Measurements from ENCODE around the gene REEP1. TPM values are rescaled to one million over a fixed set of nuclear protein-coding genes. Genes with fewer than 3 reads are reported as not detected.

The REEP1 gene
- total and polyA plus RNA-seq, 2 donors (not counting 1 experiment from before 2014, with no cell fraction given), result not detected

DNA sequence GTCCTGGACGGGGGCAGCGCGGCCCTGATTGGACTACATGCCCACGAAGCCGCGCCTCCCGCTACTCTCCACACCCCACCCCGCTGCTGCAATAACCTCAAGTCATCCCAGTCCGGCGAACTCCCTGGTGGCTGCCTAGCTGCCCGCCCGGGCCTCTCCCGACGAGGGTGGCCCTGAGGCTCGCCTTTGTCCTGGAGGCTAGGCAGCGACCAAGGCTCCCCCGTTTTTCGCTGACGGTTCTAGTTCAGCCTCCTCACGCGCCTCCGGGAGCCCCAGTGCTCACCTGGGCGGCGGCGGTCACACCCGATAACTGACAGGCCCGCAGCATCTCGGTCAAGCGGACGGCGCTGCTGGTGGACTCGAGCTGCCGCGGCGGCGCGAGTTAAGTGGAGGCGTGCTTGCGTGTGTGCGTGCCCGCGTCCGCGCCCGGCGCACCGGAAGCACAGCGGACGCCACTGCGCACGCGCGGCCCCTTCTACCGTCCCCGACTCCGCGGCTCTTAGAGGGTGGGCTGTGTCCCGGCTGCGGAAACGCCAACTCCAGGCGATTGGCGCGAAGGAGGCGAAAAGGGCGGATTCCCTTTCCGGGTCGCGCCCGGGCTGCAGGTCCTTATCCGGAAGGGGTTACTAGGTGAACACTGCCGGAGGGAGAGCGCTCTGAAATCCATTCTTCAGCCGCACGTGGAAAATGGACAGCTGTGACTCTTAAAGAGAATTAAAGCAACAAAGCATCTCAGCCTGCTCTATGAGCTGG is 142.2 kb downstream of the REEP1 start, which contains the start of gene IMMT:
Gene IMMT, minus strand, starts transcription at position 408 of the 753 bp plus-strand sequence. Its CDS starts 80 bp downstream, at position 328.
- Histone ChIP-seq H2AFZ (ENCODE audit: insufficient read depth, low read depth, low read length, poor library complexity, severe bottlenecking) (peak within 1 kb of the TSS; percentile 83), H3K9ac (ENCODE audit: low read length) (peak within 1 kb of the TSS; percentile 82), H3K79me2 (ENCODE audit: control insufficient read depth, insufficient read depth, low read length) (peaks cover 69% of the 10 kb centered on the region), H3K27me3 (replicated peaks in 1 of 4; ENCODE audit: control extremely low read depth in 1 of 4, control insufficient read depth in 3 of 4, insufficient read depth in 4 of 4, low read length in 3 of 4) (no peaks in the 10 kb centered on the region), H3K27ac (ENCODE audit: low read length in 2 of 2) (peak within 1 kb of the TSS; percentile 90 to 94), H3K36me3 (replicated peaks in 1 of 2; ENCODE audit: control extremely low read depth in 1 of 2, control insufficient read depth in 1 of 2, extremely low read depth in 1 of 2, insufficient read depth in 2 of 2, low read length in 1 of 2) (peaks cover 0 to 2% of the 10 kb centered on the region in 2 experiments), H4K20me1 (ENCODE audit: control insufficient read depth, insufficient read depth, low read length, poor library complexity, severe bottlenecking) (peaks cover 17% of the 10 kb centered on the region), H3K9me3 (ENCODE audit: control extremely low read depth in 1 of 3, control insufficient read depth in 2 of 3, insufficient read depth in 1 of 3, low read length in 2 of 3) (no peaks in the 10 kb centered on the region), H3K4me2 (replicated peaks; ENCODE audit: low read depth, low read length, poor library complexity, severe bottlenecking) (peak within 1 kb of the TSS; percentile 79), H3K4me1 (ENCODE audit: control insufficient read depth in 2 of 2, insufficient read depth in 2 of 2, low read length in 2 of 2) (peaks cover 25 to 28% of the 10 kb centered on the region in 2 donors), H3K4me3 (ENCODE audit: control extremely low read depth in 1 of 5, extremely low read depth in 1 of 5, insufficient read depth in 1 of 5, low read depth in 2 of 5, low read length in 4 of 5) (peak within 1 kb of the TSS; percentile 76 to 99 (median 91))
- no peak for TF ChIP-seq EZH2 (IDR thresholded peaks at IDR 0.05; ENCODE audit: borderline replicate concordance, insufficient read depth, low read depth, low read length, poor library complexity, severe bottlenecking)
- TF ChIP-seq, protein P1, sequence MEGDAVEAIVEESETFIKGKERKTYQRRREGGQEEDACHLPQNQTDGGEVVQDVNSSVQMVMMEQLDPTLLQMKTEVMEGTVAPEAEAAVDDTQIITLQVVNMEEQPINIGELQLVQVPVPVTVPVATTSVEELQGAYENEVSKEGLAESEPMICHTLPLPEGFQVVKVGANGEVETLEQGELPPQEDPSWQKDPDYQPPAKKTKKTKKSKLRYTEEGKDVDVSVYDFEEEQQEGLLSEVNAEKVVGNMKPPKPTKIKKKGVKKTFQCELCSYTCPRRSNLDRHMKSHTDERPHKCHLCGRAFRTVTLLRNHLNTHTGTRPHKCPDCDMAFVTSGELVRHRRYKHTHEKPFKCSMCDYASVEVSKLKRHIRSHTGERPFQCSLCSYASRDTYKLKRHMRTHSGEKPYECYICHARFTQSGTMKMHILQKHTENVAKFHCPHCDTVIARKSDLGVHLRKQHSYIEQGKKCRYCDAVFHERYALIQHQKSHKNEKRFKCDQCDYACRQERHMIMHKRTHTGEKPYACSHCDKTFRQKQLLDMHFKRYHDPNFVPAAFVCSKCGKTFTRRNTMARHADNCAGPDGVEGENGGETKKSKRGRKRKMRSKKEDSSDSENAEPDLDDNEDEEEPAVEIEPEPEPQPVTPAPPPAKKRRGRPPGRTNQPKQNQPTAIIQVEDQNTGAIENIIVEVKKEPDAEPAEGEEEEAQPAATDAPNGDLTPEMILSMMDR (IDR thresholded peaks at IDR 0.05), result no peak
- Mint-ChIP-seq H3K9me3 (ENCODE audit: insufficient read depth) (no peaks in the 10 kb centered on the region), H3K27me3 (no peaks in the 10 kb centered on the region), H3K4me1 (peaks cover 49% of the 10 kb centered on the region), H3K4me3 (peak within 1 kb of the TSS; percentile 94), H3K27ac (peak within 1 kb of the TSS; percentile 89)
- peak; percentile 94 for DNase-seq
- ATAC-seq (ENCODE audit: low read depth), result peak; percentile 90
- under 1% methylated on average over 74 of the region's 74 CpGs for WGBS (ENCODE audit: insufficient coverage)
- ChIA-PET POLR2A (interaction anchor here (0.6 to 1.5 kb wide), 6 partner anchors 10 to 868 kb away, joined by 3 to 4 read pairs (median 4); partner anchors contain the start of genes KDM3A, MAT2A, POLR1A and PTCD3), CTCF (interaction anchor here (1.0 to 1.7 kb wide), 2 partner anchors 9 to 26 kb away, joined by 3 to 4 read pairs; no protein-coding TSS in a partner anchor)
- intact Hi-C loops (cut with micrococcal nuclease), result loop anchor here (1.0 to 5.0 kb wide), 6 partner anchors 43 to 656 kb away; partner anchors contain the start of genes CHMP3, KDM3A, MAT2A and PTCD3

Data from B cell (primary cell).